NK-92 treated with Interleukin-12 subunit alpha and Interleukin-12 subunit beta, amount 100 ng/mL, for 24 hours (cell line): ENCODE measurements around the gene GRID1.
"Not testable (repeated sequence)": the region's sequence is repeated elsewhere in the genome, so short reads cannot be mapped to it uniquely, and the experiment has no call there.

Experiments
- DNase-seq: peaks from one replicate; lab custom pipeline; 2025; lab: John Stamatoyannopoulos, UW

The GRID1 gene

GRCh38 chr10:86137561-86137960 lies 229.0 kb downstream of the GRID1 start:
- no peak for DNase-seq

GRCh38 chr10:86136934-86137333 lies 229.7 kb downstream of the GRID1 start:
- no peak for DNase-seq

GRCh38 chr10:86135191-86135590 lies 231.4 kb downstream of the GRID1 start:
- no peak for DNase-seq

GRCh38 chr10:86130737-86131475 lies 235.7 kb downstream of the GRID1 start:
- DNase-seq, result no peak

GRCh38 chr10:86130041-86130440 lies 236.6 kb downstream of the GRID1 start:
- DNase-seq, result no peak

DNA sequence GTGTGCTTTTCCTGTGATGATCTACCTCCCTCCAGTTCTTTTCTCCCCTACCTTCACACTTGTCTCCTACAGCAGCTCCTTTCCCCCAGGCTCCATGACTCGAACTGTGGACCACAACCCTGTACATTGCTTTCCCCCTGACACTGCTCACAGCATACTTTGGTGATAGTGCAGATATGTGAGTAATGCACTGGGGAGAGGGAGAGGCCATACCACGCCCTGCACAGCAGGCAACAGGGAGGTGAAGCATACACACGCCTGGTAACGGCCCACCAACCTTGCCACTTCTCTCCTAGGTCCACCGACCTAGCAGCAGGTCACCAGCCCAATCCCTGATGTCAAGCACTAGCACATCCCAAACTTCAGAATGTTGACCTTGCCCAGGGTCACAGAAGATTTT lies 238.2 kb downstream of the GRID1 start:
- DNase-seq, result no peak

DNA sequence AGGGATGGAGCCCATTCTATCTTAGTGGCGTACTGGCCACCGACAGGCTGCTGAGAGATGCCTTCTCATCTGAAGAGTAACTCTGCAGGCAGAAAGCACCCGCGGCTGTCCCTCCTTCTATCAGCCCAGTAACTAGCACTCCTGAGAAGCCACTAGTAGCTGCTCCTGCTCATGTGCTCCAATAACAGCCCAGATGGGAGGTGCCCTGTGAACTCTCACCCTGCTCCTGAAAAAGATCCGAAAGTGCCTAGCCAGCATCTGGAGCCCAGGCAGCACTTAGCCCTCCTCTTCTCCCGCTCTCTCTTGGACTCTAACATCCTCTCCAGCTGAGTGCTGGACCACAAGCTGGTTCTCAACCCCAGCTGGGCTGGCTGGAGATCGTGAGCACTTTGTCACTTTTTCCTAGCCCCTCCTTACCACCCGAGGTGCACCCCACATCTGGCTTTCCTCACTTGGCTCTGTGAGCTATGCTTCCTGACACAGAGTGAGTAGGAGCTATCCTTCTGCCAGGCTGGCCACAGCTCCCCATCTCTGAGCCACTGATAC lies 239.2 kb downstream of the GRID1 start:
- DNase-seq, result no peak

DNA sequence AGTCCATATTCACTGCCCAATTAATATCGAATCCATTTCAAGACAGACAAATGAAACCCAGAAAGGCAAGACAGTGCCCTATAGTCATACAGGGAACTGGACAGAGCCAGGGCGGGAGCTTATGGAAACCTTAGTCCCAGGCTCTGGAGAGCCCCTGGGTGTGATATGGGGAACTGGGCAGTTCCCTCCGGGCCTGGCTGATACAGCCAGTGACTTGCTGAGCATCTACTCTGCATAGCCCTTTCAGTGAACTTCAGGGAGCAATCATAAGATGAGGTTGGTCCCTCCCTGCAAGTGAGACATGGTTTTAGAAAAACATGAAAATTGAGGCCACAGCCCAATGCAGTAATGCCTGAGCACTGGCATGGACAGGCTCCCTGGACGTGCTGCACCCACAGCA lies 241.9 kb downstream of the GRID1 start:
- DNase-seq, result no peak

DNA sequence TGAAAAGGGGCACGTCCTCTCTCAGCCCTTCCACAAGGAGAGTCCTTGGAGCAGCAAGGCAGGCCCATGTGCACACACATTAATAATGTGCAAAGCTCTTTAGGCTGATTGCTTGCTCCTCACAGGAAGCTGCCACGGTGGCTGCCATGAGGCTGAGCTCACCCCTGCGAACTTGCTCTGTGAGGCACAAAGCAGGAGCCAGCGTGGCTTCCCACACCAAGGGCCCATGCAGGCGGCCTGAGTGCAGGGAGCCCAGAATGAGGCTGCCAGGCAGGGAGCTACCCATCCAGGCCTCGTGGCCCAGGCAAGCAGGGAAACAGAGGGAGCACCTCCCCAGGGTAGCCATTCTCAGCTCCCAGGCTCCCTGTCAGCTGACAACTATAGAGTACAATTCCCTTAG lies 242.9 kb downstream of the GRID1 start:
- no peak for DNase-seq

DNA sequence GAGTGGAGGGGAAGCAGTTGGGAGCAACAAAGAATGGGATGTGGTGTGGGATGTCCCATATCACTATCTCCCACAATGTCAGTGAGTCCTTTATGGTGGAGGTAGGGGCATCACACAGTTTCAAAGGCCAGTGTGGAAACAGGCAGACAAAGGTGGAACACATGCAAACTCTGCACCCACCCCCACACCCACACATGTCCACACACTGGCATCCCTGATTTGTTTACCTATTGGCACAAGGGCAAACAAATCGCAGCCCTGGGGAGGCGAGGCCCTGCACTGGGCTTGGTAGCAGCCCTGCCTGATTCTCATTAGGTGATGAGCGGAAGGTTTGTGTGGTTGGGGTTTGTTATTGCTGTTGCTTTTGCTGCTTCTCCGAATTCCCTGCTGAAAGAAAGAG lies 243.3 kb downstream of the GRID1 start:
- DNase-seq, result no peak

DNA sequence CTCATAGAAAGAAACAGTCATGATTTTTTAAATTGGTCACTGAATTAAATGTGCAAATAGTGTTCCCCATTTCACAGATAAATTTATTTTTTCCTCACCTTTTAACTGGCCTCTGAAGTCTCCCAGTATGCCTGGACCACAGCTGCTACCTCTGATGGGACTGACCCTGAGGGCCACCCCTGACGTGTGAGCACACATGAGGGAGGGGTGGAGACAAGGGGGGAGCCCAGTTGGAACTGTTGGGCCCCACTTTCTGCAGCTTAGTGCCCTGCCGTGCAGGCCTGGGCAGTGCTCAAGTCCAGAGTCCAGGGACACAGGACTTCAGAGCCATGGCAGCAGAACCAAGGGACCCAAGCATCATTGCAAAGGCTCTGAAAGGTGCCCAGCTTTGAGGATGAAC lies 243.9 kb downstream of the GRID1 start:
- DNase-seq, result no peak

GRCh38 chr10:86121200-86121599 lies 245.4 kb downstream of the GRID1 start:
- DNase-seq, result no peak

DNA sequence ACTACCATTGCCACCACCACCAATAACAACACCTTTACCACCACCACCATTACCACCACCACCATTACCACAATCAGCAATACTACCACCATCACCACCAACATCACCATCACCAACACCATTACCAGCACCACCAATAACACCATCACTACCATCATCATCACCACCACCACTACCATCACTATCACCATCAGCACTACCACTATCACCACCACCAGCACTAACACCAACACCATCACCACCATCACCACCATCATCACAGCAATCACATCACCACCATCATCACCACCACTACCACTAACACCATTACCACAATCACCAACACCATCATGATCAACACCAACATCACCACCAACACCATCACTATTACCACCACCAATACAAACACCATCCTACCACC lies 249.5 kb downstream of the GRID1 start:
- DNase-seq, result no peak

- no peak for DNase-seq
These were observed 252.6 kb downstream of the GRID1 start for GRCh38 chr10:86113983-86114382.

GRCh38 chr10:86113501-86113900 lies 253.1 kb downstream of the GRID1 start:
- no peak for DNase-seq

DNA sequence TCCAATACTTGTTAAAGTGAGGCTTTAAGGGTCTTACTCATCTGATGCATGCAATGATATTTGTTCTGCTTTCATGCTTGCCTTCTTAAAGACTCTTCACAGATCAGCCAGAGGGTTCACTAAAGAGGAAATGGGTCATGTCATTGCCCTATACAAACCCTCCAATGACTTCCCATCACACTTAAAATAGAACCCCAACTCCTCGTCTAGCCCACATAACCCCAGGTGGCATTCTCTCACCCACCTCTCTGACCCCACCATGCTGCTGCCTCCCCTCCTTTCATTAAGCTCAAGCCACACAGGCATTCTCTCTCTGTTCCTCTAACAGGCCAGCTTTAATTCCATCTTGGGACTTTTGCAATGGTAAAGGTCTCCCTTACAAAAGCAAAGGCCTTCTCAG lies 253.6 kb downstream of the GRID1 start:
- no peak for DNase-seq

GRCh38 chr10:86111902-86112545 lies 254.6 kb downstream of the GRID1 start:
- DNase-seq, result no peak

DNA sequence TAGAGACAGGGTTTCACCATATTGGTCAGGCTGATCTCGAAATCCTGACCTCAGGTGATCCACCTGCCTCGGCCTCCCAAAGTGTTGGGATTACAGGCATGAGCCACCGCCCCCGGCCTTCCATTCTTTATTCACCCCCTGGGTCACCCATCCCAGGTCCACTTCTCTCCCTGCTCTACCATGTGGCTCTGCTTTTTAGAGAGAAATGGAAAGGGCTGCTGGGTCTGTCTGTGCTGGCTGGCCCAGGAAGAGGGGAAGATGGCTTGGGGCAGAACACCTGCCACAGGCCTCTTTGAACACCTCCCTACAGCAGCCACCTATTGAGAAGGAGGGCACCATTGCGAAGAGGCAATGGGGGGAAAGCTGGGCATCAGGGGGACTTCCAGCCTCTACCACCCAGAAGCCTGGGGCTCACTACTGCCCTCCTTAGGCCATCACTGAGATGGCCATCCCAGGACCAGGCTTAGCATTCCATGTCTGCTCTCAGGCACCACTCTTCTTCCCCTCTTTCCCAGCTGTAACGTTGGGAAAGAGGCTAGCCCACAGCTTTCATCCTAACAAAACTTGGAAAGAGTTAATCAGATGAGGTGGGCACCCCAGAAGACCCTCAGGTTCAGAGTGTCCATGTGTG lies 256.3 kb downstream of the GRID1 start:
- no peak for DNase-seq

DNA sequence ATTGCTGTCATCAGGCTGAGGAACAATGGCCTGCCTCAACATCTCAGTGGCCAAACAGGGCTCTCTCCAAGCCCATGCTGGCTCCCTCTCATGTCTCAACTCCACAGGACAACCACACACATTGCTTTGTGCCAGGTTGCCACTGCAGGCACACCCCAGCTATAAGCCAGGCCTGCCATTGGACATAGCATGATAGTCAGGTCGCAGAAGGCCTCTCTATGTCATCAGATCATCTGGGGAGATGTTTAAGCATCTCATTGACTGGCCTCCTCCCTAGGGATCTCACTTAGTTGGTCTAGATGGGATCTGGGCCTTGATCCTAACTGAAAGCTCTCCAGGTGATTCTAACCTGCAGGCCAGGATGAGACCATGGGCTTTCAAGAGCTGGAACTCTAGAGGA lies 257.2 kb downstream of the GRID1 start:
- DNase-seq, result no peak

DNA sequence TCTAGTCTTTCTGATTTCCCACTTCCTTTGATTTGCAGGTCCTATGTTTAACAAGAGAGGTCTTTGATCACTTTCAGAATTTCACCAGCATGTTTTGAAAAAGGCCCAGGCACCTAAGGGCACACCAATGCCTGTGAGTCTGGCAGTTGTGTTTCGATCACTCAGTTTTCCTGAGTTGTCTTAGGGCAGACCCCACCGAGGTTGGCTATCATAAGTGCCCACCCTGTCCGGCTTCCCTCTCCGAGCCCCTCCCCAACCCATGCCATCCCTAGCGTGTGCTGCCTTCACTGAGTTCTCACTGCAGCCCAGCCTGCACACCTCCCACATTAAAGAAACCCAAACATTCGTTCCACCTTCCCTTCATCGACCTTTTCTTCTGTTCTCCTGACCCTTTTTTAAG lies 257.9 kb downstream of the GRID1 start:
- no peak for DNase-seq

DNA sequence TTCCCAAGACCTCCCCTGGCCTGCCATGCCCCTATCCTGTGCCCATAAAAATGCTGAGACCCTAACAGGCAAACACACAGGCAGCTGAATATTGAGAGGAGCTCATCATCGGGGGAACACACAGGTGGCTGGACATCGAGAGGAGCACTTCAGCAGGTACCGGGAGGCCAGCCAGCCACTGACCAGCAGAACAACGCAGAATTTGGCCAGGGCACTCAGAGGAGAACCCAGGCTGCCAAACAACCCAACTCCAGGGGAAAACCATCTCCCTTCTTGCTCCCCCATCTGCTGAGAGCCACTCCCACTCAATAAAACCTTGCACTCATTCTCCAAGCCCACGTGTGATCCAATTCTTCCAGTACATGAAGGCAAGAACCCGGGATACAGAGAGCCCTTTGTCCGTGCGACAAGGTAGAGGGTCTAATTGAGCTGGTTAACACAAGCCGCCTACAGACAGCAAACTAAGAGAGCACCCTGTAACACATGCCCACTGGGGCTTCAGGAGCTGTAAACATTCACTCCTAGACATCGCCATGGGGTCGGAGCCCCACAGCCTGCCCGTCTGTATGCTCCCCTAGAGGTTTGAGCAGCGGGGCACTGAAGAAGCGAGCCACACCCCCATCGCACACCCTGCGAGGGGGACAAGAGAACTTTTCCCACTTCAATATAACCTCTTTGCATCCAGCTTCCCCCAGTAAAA lies 258.8 kb downstream of the GRID1 start:
- not testable (repeated sequence) for DNase-seq

DNA sequence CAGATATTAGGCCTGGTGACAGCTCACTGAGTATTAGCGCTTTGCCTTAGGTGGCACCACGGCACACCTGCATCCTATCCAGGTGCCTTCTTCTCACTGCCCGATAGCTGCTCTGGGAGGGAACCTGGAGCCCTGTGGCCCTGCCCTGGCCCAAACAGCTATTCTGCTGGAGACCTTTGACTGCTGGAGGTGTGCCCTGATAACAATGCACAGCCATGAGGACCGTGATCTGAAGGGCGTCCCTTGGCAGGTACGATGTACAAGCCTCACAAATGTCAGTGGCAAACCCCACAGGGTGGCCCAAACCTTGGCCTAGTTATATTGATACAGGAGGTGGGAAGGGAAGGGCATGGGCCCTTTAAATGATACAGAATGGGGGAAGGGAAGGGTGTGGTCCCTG lies 259.5 kb downstream of the GRID1 start:
- DNase-seq, result no peak

GRCh38 chr10:86106616-86107015 lies 260.0 kb downstream of the GRID1 start:
- DNase-seq, result no peak
